Astrocyte of the spinal cord (primary cell): ENCODE data around the gene IQGAP3.
A peak's percentile ranks its signal among the peaks of the same experiment; 100 is the strongest.
"Not testable (repeated sequence)": the region's sequence is repeated elsewhere in the genome, so short reads cannot be mapped to it uniquely, and the experiment has no call there.

Experiments used
- DNase-seq: peaks from one replicate; pipeline ENCODE4 v3.0.0; 2011; ENCODE audit warnings: low read depth, low spot score
- H3K4me3 ChIP-seq: 2 replicates; pipeline ENCODE4 v1.5.1; 2011; ENCODE audit warnings: low read depth, mild to moderate bottlenecking, low read length, moderate library complexity
- in situ Hi-C: cut with HindIII; loops from 2 replicates; pipeline ENCODE4 v1.10.0; 2017; ENCODE audit warnings: low sequenced_read_pairs
- TF ChIP-seq, protein P1 (sequence below): IDR thresholded peaks from 2 replicates; pipeline ENCODE4 v1.5.1; 2012; ENCODE audit warnings: low read depth, mild to moderate bottlenecking, low read length, inconsistent platforms

Gene IQGAP3

GRCh38 chr1:156589546-156589945, 17.2 kb upstream of the IQGAP3 start:
- TF ChIP-seq, protein P1, sequence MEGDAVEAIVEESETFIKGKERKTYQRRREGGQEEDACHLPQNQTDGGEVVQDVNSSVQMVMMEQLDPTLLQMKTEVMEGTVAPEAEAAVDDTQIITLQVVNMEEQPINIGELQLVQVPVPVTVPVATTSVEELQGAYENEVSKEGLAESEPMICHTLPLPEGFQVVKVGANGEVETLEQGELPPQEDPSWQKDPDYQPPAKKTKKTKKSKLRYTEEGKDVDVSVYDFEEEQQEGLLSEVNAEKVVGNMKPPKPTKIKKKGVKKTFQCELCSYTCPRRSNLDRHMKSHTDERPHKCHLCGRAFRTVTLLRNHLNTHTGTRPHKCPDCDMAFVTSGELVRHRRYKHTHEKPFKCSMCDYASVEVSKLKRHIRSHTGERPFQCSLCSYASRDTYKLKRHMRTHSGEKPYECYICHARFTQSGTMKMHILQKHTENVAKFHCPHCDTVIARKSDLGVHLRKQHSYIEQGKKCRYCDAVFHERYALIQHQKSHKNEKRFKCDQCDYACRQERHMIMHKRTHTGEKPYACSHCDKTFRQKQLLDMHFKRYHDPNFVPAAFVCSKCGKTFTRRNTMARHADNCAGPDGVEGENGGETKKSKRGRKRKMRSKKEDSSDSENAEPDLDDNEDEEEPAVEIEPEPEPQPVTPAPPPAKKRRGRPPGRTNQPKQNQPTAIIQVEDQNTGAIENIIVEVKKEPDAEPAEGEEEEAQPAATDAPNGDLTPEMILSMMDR, result no peak
- in situ Hi-C loops, result no loop called here
- no peak for DNase-seq
- H3K4me3 ChIP-seq, result no peak overlapping the region

GRCh38 chr1:156587927-156588326, 15.6 kb upstream of the IQGAP3 start:
- H3K4me3 ChIP-seq, in situ Hi-C loops: not testable (repeated sequence)

DNA sequence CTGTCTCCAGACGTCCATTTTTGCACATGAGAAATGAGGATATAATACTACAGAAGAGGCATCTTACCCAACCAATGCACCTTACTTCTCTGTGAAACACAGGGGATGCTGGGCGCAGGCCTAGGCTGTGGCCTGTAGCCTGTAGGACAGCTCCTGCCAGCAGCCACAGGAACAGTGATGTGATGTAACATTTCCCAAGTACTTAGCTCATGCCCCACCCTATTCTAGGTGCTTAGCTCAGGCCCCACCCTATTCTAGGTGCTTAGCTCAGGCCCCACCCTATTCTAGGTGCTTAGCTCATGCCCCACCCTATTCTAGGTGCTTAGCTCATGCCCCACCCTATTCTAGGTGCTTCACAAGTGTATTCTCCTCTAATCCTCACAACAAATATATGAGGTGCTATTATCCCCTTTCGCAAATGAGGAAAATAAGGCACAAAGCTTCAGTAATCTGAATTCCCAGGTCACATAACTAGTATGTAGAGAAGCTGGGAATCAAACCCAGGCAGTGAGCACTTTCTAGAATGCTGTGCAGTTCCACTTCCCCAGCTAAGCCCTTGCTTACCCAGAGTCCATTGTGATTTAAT, 14.6 kb upstream of the IQGAP3 start:
- DNase-seq, result no peak
- TF ChIP-seq, protein P1, result no peak
- H3K4me3 ChIP-seq, result no peak overlapping the region
- in situ Hi-C loops, result no loop called here

More at GRCh38 chr1:156587927-156588326, 15.6 kb upstream of the IQGAP3 start:
- not testable (repeated sequence) for DNase-seq

DNA sequence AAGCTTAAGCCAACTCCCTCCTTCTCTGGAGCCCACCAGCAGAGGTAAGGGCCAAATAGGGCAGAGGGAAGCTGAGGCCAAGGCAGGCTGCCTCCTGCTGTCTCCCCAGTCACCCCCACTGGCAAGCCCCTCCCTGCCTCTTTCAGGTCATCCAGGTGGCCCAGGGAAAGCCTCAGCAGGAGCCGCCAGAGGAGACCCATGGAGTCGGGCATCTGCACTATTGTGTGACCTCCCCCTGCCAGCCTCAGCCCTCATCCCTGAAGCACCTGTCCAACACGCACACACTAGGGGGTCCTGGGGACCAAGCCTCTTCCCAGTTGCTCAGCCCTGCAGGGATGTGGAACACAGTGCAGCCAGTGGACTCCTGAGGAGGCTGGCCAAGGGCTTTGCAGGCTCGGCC, 14.0 kb upstream of the IQGAP3 start:
- in situ Hi-C loops, result no loop called here
- H3K4me3 ChIP-seq, result no peak overlapping the region
- no peak for DNase-seq
- TF ChIP-seq, protein P1, result no peak

DNA sequence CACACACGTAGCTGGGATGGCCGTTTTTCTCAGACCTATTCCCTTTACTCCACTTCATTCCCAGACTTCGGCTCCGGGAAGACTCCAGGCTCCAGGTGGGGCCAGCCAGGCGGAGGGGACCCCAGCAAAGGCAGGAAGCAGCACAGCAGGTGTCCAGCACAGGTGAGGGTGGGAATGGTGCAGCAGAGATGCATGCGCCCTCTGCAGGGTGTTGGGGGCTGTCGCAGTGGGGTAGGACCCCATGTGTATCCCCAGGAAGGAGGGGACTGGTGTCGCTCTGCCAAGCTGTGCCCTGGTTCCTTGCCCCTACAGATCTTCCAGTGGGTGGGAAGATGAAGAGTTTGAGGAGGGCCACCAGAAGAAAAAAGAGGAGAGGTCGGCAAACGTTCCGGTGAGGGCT, 12.4 kb upstream of the IQGAP3 start:
- in situ Hi-C loops, result no loop called here
- DNase-seq, result no peak
- TF ChIP-seq, protein P1, result peak; percentile 39
- H3K4me3 ChIP-seq, result no peak overlapping the region

DNA sequence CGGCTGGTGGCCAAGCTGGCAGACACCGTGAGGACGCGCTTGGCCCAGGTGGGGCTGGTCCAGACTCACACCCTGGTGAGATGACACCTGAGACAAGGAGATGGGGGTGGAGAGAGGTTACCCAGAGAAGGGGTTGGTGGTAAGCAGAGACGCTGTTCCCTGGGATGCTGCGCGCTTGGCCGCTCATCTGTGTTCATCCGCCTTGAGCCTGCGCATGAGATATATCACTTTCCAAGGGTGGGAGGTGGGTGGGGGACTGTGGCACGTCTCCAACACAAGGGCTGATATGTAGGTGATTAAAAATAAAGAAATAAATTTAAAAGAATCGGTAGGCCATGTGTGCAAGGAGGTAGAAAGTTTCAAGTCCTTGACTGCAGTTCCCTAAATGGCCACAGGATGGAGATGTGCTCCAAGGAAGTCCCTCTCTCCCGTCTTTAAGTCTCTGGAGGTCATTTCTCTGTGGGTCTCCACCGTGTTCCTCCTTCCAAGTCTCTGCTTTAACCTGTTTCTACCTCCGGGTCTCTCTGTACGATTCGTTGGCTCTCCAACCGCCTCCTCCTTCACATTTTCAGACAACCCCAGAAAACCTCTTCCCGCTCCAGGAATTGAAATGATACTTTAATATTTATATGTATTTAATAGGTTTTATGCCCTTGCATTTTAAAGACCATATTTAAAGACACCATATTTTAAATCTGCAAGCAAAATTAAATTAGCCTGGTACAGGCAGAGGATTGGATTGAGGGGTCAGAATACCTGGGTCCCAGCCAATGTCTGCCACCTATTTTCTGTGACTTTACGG, 11.7 kb upstream of the IQGAP3 start:
- in situ Hi-C loops, result no loop called here
- DNase-seq, result peak; percentile 82
- no peak overlapping the region for H3K4me3 ChIP-seq
- TF ChIP-seq, protein P1, result peak; percentile 93

- TF ChIP-seq, protein P1, result no peak
- in situ Hi-C loops, result no loop called here
- DNase-seq, result no peak
- H3K4me3 ChIP-seq, result no peak overlapping the region
These were observed 10.1 kb upstream of the IQGAP3 start for GRCh38 chr1:156582388-156583017.
